ENCODE results near the gene MDP1. TPM values are rescaled to one million over a fixed set of nuclear protein-coding genes. Genes with fewer than 3 reads are reported as not detected.
A peak's percentile ranks its signal among the peaks of the same experiment; 100 is the strongest.

Gene MDP1
- total RNA-seq, 1 experiment from 2014 or later = 7.4 TPM

DNA sequence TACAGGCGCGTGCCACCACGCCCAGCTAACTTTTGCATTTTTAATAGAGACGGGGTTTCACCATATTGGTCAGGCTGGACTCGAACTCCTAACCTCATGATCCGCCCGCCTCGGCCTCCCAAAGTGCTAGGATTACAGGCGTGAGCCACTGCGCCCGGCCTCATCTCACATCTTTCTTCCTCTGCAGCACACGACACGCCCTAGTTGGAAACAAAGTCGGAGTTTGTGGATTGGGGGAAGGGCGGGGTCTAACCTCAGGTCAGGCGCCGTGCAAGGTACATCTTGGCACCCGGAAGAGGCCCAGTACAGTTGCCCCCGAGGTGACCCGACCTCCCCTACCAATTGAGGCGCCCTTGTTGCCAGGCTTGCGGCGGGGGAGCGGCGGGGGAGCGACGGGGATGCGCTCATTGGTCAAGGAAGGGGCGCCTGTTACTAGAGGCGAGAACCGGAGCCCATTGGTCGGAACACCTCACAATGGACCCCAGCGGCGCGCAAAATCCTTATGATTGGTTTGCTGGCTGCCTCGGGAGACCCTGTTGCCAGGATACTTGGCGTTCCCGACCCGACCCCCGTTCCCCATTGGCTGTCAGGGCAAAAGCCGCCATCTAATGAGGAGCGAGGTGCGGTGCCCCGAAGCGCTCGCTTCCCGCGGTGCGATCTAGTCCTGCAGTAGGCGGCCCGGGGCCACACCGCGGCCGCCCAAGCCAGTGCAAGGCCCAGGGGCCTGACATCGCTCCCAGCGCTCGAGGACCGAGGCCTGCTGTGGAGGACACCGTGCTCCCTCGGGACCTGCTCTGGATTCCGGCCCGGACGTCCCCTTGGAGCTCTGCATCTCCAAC, 44.2 kb downstream of the MDP1 start, which contains the start of gene REC8:
Gene REC8, plus strand, starts transcription at position 659 of the 839 bp plus-strand sequence. CDS start 473 bp downstream, outside the sequence.
- no TSS peak for BruUV-seq (replicated peaks)
- CTCF ChIA-PET = no interaction called here
- H3K27ac Mint-ChIP-seq (ENCODE audit: unreplicated experiment) = no peak within 1 kb of the TSS
- no peaks in the 10 kb centered on the region for H3K4me1 Mint-ChIP-seq (ENCODE audit: low read depth, unreplicated experiment)
- H3K4me3 Mint-ChIP-seq (ENCODE audit: low read depth, unreplicated experiment) = no peak within 1 kb of the TSS
- no peaks in the 10 kb centered on the region for H3K9me3 Mint-ChIP-seq (ENCODE audit: low read depth, unreplicated experiment)
- no peak for DNase-seq
- intact Hi-C loops (cut with micrococcal nuclease; ENCODE audit: unreplicated experiment) = no loop called here
- peaks cover 41% of the 10 kb centered on the region for H3K36me3 Mint-ChIP-seq (ENCODE audit: insufficient read depth, unreplicated experiment)
- TF ChIP-seq, protein P1, sequence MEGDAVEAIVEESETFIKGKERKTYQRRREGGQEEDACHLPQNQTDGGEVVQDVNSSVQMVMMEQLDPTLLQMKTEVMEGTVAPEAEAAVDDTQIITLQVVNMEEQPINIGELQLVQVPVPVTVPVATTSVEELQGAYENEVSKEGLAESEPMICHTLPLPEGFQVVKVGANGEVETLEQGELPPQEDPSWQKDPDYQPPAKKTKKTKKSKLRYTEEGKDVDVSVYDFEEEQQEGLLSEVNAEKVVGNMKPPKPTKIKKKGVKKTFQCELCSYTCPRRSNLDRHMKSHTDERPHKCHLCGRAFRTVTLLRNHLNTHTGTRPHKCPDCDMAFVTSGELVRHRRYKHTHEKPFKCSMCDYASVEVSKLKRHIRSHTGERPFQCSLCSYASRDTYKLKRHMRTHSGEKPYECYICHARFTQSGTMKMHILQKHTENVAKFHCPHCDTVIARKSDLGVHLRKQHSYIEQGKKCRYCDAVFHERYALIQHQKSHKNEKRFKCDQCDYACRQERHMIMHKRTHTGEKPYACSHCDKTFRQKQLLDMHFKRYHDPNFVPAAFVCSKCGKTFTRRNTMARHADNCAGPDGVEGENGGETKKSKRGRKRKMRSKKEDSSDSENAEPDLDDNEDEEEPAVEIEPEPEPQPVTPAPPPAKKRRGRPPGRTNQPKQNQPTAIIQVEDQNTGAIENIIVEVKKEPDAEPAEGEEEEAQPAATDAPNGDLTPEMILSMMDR (IDR thresholded peaks at IDR 0.05; ENCODE audit: unreplicated experiment) = no peak
- no peaks in the 10 kb centered on the region for H3K27me3 Mint-ChIP-seq (ENCODE audit: unreplicated experiment)

GRCh38 chr14:24167469-24168114, 48.3 kb downstream of the MDP1 start:
- no peaks in the 10 kb centered on the region for H3K27me3 Mint-ChIP-seq (ENCODE audit: unreplicated experiment)
- no peaks in the 10 kb centered on the region for H3K4me1 Mint-ChIP-seq (ENCODE audit: low read depth, unreplicated experiment)
- no TSS peak for BruUV-seq (replicated peaks)
- intact Hi-C loops (cut with micrococcal nuclease; ENCODE audit: unreplicated experiment) = no loop called here
- no peaks in the 10 kb centered on the region for H3K9me3 Mint-ChIP-seq (ENCODE audit: low read depth, unreplicated experiment)
- TF ChIP-seq, protein P1 (IDR thresholded peaks at IDR 0.05; ENCODE audit: unreplicated experiment) = no peak
- H3K4me3 Mint-ChIP-seq (ENCODE audit: low read depth, unreplicated experiment) = no peak overlapping the region
- CTCF ChIA-PET = no interaction called here
- DNase-seq = no peak
- H3K27ac Mint-ChIP-seq (ENCODE audit: unreplicated experiment) = peak overlapping the region; percentile 55
- peaks cover 40% of the 10 kb centered on the region for H3K36me3 Mint-ChIP-seq (ENCODE audit: insufficient read depth, unreplicated experiment)

GRCh38 chr14:24165785-24166184, 50.1 kb downstream of the MDP1 start:
- no peak overlapping the region for H3K27ac Mint-ChIP-seq (ENCODE audit: unreplicated experiment)
- no peak for DNase-seq
- peaks cover 51% of the 10 kb centered on the region for H3K36me3 Mint-ChIP-seq (ENCODE audit: insufficient read depth, unreplicated experiment)
- no peaks in the 10 kb centered on the region for H3K9me3 Mint-ChIP-seq (ENCODE audit: low read depth, unreplicated experiment)
- no peak overlapping the region for H3K4me3 Mint-ChIP-seq (ENCODE audit: low read depth, unreplicated experiment)
- CTCF ChIA-PET = interaction anchor here (1.4 kb wide), 1 partner anchor 19 kb away, joined by 3 read pairs; no protein-coding TSS in a partner anchor
- peaks cover under 1% of the 10 kb centered on the region for H3K4me1 Mint-ChIP-seq (ENCODE audit: low read depth, unreplicated experiment)
- TF ChIP-seq, protein P1 (IDR thresholded peaks at IDR 0.05; ENCODE audit: unreplicated experiment) = no peak
- no peaks in the 10 kb centered on the region for H3K27me3 Mint-ChIP-seq (ENCODE audit: unreplicated experiment)
- intact Hi-C loops (cut with micrococcal nuclease; ENCODE audit: unreplicated experiment) = no loop called here
- BruUV-seq (replicated peaks) = no TSS peak

GRCh38 chr14:24164518-24164991, 51.3 kb downstream of the MDP1 start:
- CTCF ChIA-PET = interaction anchor here (1.4 kb wide), 1 partner anchor 18 kb away, joined by 3 read pairs; no protein-coding TSS in a partner anchor
- Mint-ChIP-seq H3K27ac (ENCODE audit: unreplicated experiment) (no peak overlapping the region), H3K9me3 (ENCODE audit: low read depth, unreplicated experiment) (no peaks in the 10 kb centered on the region), H3K36me3 (ENCODE audit: insufficient read depth, unreplicated experiment) (peaks cover 63% of the 10 kb centered on the region), H3K27me3 (ENCODE audit: unreplicated experiment) (no peaks in the 10 kb centered on the region), H3K4me3 (ENCODE audit: low read depth, unreplicated experiment) (no peak overlapping the region), H3K4me1 (ENCODE audit: low read depth, unreplicated experiment) (peaks cover 13% of the 10 kb centered on the region)
- TF ChIP-seq, protein P1 (IDR thresholded peaks at IDR 0.05; ENCODE audit: unreplicated experiment) = no peak
- intact Hi-C loops (cut with micrococcal nuclease; ENCODE audit: unreplicated experiment) = no loop called here
- no peak for DNase-seq
- BruUV-seq (replicated peaks) = no TSS peak

Other genes with a start within 250 kb of the MDP1 start
- gene DHRS4L2, start 227.1 kb downstream of the MDP1 start, total RNA-seq (2022) = 10.5 and 12.0 TPM in 2 replicates
- 0.33 and 0.42 TPM in 2 replicates for gene CARMIL3, start 164.1 kb downstream of the MDP1 start, total RNA-seq (2022)
- not detected in 2 replicates for gene CPNE6, start 144.5 kb downstream of the MDP1 start, total RNA-seq (2022)
- gene PCK2, start 121.8 kb downstream of the MDP1 start, total RNA-seq (2022) = 38.0 and 43.6 TPM in 2 replicates
- 58.2 and 63.4 TPM in 2 replicates for gene DCAF11, start 101.3 kb downstream of the MDP1 start, total RNA-seq (2022)
- 1.8 and 2.3 TPM in 2 replicates for gene NRL, start 101.1 kb downstream of the MDP1 start, total RNA-seq (2022)
- 0.47 and 0.98 TPM in 2 replicates for gene FITM1, start 85.4 kb downstream of the MDP1 start, total RNA-seq (2022)
- gene PSME1, start 79.9 kb downstream of the MDP1 start, total RNA-seq (2022) = 259 and 289 TPM in 2 replicates
- gene EMC9, start 74.5 kb downstream of the MDP1 start, total RNA-seq (2022) = 38.0 and 39.2 TPM in 2 replicates
- gene PSME2, start 69.5 kb downstream of the MDP1 start, total RNA-seq (2022) = 288 and 359 TPM in 2 replicates
- gene RNF31, start 68.6 kb downstream of the MDP1 start, total RNA-seq (2022) = 95.9 and 103 TPM in 2 replicates
- 124 and 184 TPM in 2 replicates for gene IRF9, start 54.8 kb downstream of the MDP1 start, total RNA-seq (2022)
- 37.5 and 42.7 TPM in 2 replicates for gene REC8, start 44.0 kb downstream of the MDP1 start, total RNA-seq (2022)
- gene IPO4, start 27.2 kb downstream of the MDP1 start, total RNA-seq (2022) = 82.6 and 86.4 TPM in 2 replicates
- 68.0 and 70.9 TPM in 2 replicates for gene TM9SF1, start 20.6 kb downstream of the MDP1 start, total RNA-seq (2022)
- gene TSSK4, start 10.4 kb downstream of the MDP1 start, total RNA-seq (2022) = 0.47 TPM in 1 of 2 replicates, not detected in the other
- gene CHMP4A, start 2.6 kb downstream of the MDP1 start, total RNA-seq (2022) = 53.2 and 60.8 TPM in 2 replicates
- gene NEDD8, start 16.3 kb upstream of the MDP1 start, total RNA-seq (2022) = 192 and 198 TPM in 2 replicates
- 61.3 and 63.4 TPM in 2 replicates for gene GMPR2, start 16.9 kb upstream of the MDP1 start, total RNA-seq (2022)
- gene TINF2, start 26.6 kb upstream of the MDP1 start, total RNA-seq (2022) = 38.3 and 40.4 TPM in 2 replicates
- gene TGM1, start 47.1 kb upstream of the MDP1 start, total RNA-seq (2022) = 4.5 and 7.5 TPM in 2 replicates
- gene RABGGTA, start 55.5 kb upstream of the MDP1 start, total RNA-seq (2022) = 35.3 and 42.2 TPM in 2 replicates
- gene DHRS1, start 83.7 kb upstream of the MDP1 start, total RNA-seq (2022) = 18.6 and 19.7 TPM in 2 replicates
- 35.9 and 40.2 TPM in 2 replicates for gene NOP9, start 83.8 kb upstream of the MDP1 start, total RNA-seq (2022)
- 0.17 TPM in 1 of 2 replicates, not detected in the other for gene CIDEB, start 91.9 kb upstream of the MDP1 start, total RNA-seq (2022)
- 19.3 and 25.8 TPM in 2 replicates for gene LTB4R2, start 94.1 kb upstream of the MDP1 start, total RNA-seq (2022)
- 13.4 and 18.7 TPM in 2 replicates for gene LTB4R, start 95.4 kb upstream of the MDP1 start, total RNA-seq (2022)
- 3.0 and 3.4 TPM in 2 replicates for gene ADCY4, start 119.0 kb upstream of the MDP1 start, total RNA-seq (2022)
- gene RIPK3, start 123.9 kb upstream of the MDP1 start, total RNA-seq (2022) = 11.0 and 12.6 TPM in 2 replicates
- gene NFATC4, start 152.1 kb upstream of the MDP1 start, total RNA-seq (2022) = 10.7 and 12.8 TPM in 2 replicates
- gene NYNRIN, start 182.9 kb upstream of the MDP1 start, total RNA-seq (2022) = 7.5 and 8.4 TPM in 2 replicates
- gene CBLN3, start 213.6 kb upstream of the MDP1 start, total RNA-seq (2022) = 0.99 and 1.7 TPM in 2 replicates
- 47.6 and 54.6 TPM in 2 replicates for gene KHNYN, start 213.9 kb upstream of the MDP1 start, total RNA-seq (2022)
- gene SDR39U1, start 226.7 kb upstream of the MDP1 start, total RNA-seq (2022) = 43.7 and 59.0 TPM in 2 replicates